ENCODE measurements around the gene JPH3. TPM values are rescaled to one million over a fixed set of nuclear protein-coding genes. Genes with fewer than 3 reads are reported as not detected.

Gene JPH3
- total RNA-seq, 1 experiment from 2014 or later, result not detected

- no peaks in the 10 kb centered on the region for H3K9me3 ChIP-seq (ENCODE audit: insufficient read depth, low read depth)
- H3K36me3 ChIP-seq (ENCODE audit: low read depth), result no peaks in the 10 kb centered on the region
- TF ChIP-seq EZH2 (IDR thresholded peaks at IDR 0.05; ENCODE audit: low read depth), result no peak
- TF ChIP-seq CTCF (conservative IDR thresholded peaks at IDR 0.05), result no peak
- H3K27me3 ChIP-seq (ENCODE audit: insufficient read depth, low read depth), result peaks cover 69% of the 10 kb centered on the region
- DNase-seq, result no peak
- ChIA-PET POLR2A (ENCODE audit: unreplicated experiment) (interaction anchor here (0.6 kb wide), 1 partner anchor 11 kb away, joined by 4 read pairs; no protein-coding TSS in a partner anchor), CTCF (no interaction called here)
- no peak overlapping the region for H3K4me2 ChIP-seq
- BruUV-seq (replicated peaks), result no TSS peak
- H3K4me1 ChIP-seq (replicated peaks; ENCODE audit: insufficient read depth), result no peaks in the 10 kb centered on the region
- no peak overlapping the region for H2AFZ ChIP-seq
- H3K9me2 ChIP-seq (ENCODE audit: insufficient read depth), result no peaks in the 10 kb centered on the region
- H3K4me3 ChIP-seq, result no peak overlapping the region
- H3K79me2 ChIP-seq (ENCODE audit: low read depth), result no peaks in the 10 kb centered on the region
- intact Hi-C loops (cut with micrococcal nuclease; ENCODE audit: unreplicated experiment), result no loop called here
- no peaks in the 10 kb centered on the region for H3F3A ChIP-seq (ENCODE audit: insufficient read depth, low read depth)
- H3K27ac ChIP-seq, result no peak overlapping the region
- no peaks in the 10 kb centered on the region for H4K20me1 ChIP-seq (ENCODE audit: insufficient read depth)
These were observed 54.0 kb downstream of the JPH3 start for GRCh38 chr16:87656328-87656727.

- intact Hi-C loops (cut with micrococcal nuclease; ENCODE audit: unreplicated experiment), result no loop called here
- Histone ChIP-seq H3K27me3 (ENCODE audit: insufficient read depth, low read depth) (peaks cover 78% of the 10 kb centered on the region), H3K4me3 (no peak overlapping the region), H3K36me3 (ENCODE audit: low read depth) (no peaks in the 10 kb centered on the region), H3K27ac (no peak overlapping the region), H3K4me2 (no peak overlapping the region), H3K4me1 (replicated peaks; ENCODE audit: insufficient read depth) (no peaks in the 10 kb centered on the region), H2AFZ (no peak overlapping the region), H3K9me2 (ENCODE audit: insufficient read depth) (no peaks in the 10 kb centered on the region), H3K79me2 (ENCODE audit: low read depth) (no peaks in the 10 kb centered on the region), H3K9me3 (ENCODE audit: insufficient read depth, low read depth) (no peaks in the 10 kb centered on the region), H4K20me1 (ENCODE audit: insufficient read depth) (no peaks in the 10 kb centered on the region), H3F3A (ENCODE audit: insufficient read depth, low read depth) (no peaks in the 10 kb centered on the region)
- ChIA-PET CTCF (no interaction called here), POLR2A (ENCODE audit: unreplicated experiment) (no interaction called here)
- no peak for TF ChIP-seq EZH2 (IDR thresholded peaks at IDR 0.05; ENCODE audit: low read depth)
- TF ChIP-seq CTCF (conservative IDR thresholded peaks at IDR 0.05), result no peak
- no TSS peak for BruUV-seq (replicated peaks)
- peak; percentile 28 to 62 for DNase-seq
These were observed 55.4 kb downstream of the JPH3 start for GRCh38 chr16:87657621-87658192.

GRCh38 chr16:87658564-87659225 is 56.4 kb downstream of the JPH3 start:
- H3K9me2 ChIP-seq (ENCODE audit: insufficient read depth), result no peaks in the 10 kb centered on the region
- H2AFZ ChIP-seq, result no peak overlapping the region
- H3K79me2 ChIP-seq (ENCODE audit: low read depth), result no peaks in the 10 kb centered on the region
- ChIA-PET POLR2A (ENCODE audit: unreplicated experiment) (no interaction called here), CTCF (no interaction called here)
- no peaks in the 10 kb centered on the region for H3K9me3 ChIP-seq (ENCODE audit: insufficient read depth, low read depth)
- intact Hi-C loops (cut with micrococcal nuclease; ENCODE audit: unreplicated experiment), result no loop called here
- no peak overlapping the region for H3K4me2 ChIP-seq
- no peak overlapping the region for H3K4me3 ChIP-seq
- no peaks in the 10 kb centered on the region for H3K36me3 ChIP-seq (ENCODE audit: low read depth)
- H3K27me3 ChIP-seq (ENCODE audit: insufficient read depth, low read depth), result peaks cover 87% of the 10 kb centered on the region
- TF ChIP-seq CTCF (conservative IDR thresholded peaks at IDR 0.05) (no peak), EZH2 (IDR thresholded peaks at IDR 0.05; ENCODE audit: low read depth) (no peak)
- no peak overlapping the region for H3K27ac ChIP-seq
- no TSS peak for BruUV-seq (replicated peaks)
- no peaks in the 10 kb centered on the region for H4K20me1 ChIP-seq (ENCODE audit: insufficient read depth)
- no peak for DNase-seq
- H3K4me1 ChIP-seq (replicated peaks; ENCODE audit: insufficient read depth), result no peaks in the 10 kb centered on the region
- no peaks in the 10 kb centered on the region for H3F3A ChIP-seq (ENCODE audit: insufficient read depth, low read depth)
